ENCODE data around the gene ZSCAN26. TPM values are rescaled to one million over a fixed set of nuclear protein-coding genes. Genes with fewer than 3 reads are reported as not detected.
A peak's percentile ranks its signal among the peaks of the same experiment; 100 is the strongest.

ZSCAN26 gene
- total RNA-seq, 4 donors from 2014 or later, result 8.3 to 20.7 (median 11.0) TPM

DNA sequence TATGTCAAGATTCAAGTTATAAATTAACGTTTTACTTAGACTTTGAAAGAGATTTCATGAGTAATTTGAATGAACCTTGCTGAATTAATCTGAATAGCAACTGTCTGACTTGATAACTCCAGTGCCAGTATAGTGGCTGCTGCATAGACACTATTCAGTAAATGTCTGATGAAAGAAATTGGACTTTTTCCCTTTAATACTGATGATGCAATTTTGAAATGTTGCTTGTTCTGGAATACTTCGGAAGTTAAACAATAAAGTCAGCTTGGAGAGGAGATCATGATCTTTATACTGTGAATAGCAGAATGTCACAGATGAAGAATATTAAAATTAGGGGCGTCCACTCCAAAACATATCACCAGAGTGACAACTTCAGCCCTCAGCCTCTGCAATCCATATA is 10.8 kb downstream of the ZSCAN26 start:
- intact Hi-C loops (cut with DNase I; ENCODE audit: low total_unique reads), result no loop called here
- no peak for TF ChIP-seq POLR2A (IDR thresholded peaks at IDR 0.05)
- TF ChIP-seq, protein P1, sequence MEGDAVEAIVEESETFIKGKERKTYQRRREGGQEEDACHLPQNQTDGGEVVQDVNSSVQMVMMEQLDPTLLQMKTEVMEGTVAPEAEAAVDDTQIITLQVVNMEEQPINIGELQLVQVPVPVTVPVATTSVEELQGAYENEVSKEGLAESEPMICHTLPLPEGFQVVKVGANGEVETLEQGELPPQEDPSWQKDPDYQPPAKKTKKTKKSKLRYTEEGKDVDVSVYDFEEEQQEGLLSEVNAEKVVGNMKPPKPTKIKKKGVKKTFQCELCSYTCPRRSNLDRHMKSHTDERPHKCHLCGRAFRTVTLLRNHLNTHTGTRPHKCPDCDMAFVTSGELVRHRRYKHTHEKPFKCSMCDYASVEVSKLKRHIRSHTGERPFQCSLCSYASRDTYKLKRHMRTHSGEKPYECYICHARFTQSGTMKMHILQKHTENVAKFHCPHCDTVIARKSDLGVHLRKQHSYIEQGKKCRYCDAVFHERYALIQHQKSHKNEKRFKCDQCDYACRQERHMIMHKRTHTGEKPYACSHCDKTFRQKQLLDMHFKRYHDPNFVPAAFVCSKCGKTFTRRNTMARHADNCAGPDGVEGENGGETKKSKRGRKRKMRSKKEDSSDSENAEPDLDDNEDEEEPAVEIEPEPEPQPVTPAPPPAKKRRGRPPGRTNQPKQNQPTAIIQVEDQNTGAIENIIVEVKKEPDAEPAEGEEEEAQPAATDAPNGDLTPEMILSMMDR (IDR thresholded peaks at IDR 0.05), result no peak
- WGBS, 2 donors, result 71 to 82% methylated on average over 3 of the region's 3 CpGs
- no peak overlapping the region for H3K4me3 ChIP-seq (ENCODE audit: low read depth, poor library complexity, severe bottlenecking)
- no peak for DNase-seq (ENCODE audit: low spot score in 2 of 2)

GRCh38 chr6:28280595-28281287 is 13.8 kb downstream of the ZSCAN26 start:
- DNase-seq (ENCODE audit: low spot score in 2 of 2), result no peak
- intact Hi-C loops (cut with DNase I; ENCODE audit: low total_unique reads), result no loop called here
- no peak overlapping the region for H3K4me3 ChIP-seq (ENCODE audit: low read depth, poor library complexity, severe bottlenecking)
- WGBS, 2 donors, result 45 to 46% methylated on average over 3 of the region's 3 CpGs
- TF ChIP-seq, protein P1 (IDR thresholded peaks at IDR 0.05), result no peak
- no peak for TF ChIP-seq POLR2A (IDR thresholded peaks at IDR 0.05)

- peak; percentile 18 to 92 for DNase-seq (ENCODE audit: low spot score in 2 of 2)
These were observed 14.5 kb downstream of the ZSCAN26 start, which contains the start of gene PGBD1 for GRCh38 chr6:28281288-28282064. Gene PGBD1, plus strand, starts transcription at chr6:28281572. Its CDS starts 2,242 bp downstream, at chr6:28283814.

GRCh38 chr6:28282926-28283325 is 16.0 kb downstream of the ZSCAN26 start:
- no peak overlapping the region for H3K4me3 ChIP-seq (ENCODE audit: low read depth, poor library complexity, severe bottlenecking)
- intact Hi-C loops (cut with DNase I; ENCODE audit: low total_unique reads), result no loop called here
- no peak for DNase-seq (ENCODE audit: low spot score in 2 of 2)
- TF ChIP-seq, protein P1 (IDR thresholded peaks at IDR 0.05), result no peak
- TF ChIP-seq POLR2A (IDR thresholded peaks at IDR 0.05), result no peak
- WGBS, 2 donors, result 95 to 98% methylated on average over 2 of the region's 2 CpGs

More at GRCh38 chr6:28281288-28282064, 14.5 kb downstream of the ZSCAN26 start, which contains the start of gene PGBD1:
- 0 to 1% methylated on average over 28 to 35 of the region's 50 CpGs for WGBS, 2 donors
- TF ChIP-seq, protein P1 (IDR thresholded peaks at IDR 0.05), result no peak
- TF ChIP-seq POLR2A (IDR thresholded peaks at IDR 0.05), result no peak
- intact Hi-C loops (cut with DNase I; ENCODE audit: low total_unique reads), result no loop called here
- peak within 1 kb of the TSS; percentile 35 for H3K4me3 ChIP-seq (ENCODE audit: low read depth, poor library complexity, severe bottlenecking)

DNA sequence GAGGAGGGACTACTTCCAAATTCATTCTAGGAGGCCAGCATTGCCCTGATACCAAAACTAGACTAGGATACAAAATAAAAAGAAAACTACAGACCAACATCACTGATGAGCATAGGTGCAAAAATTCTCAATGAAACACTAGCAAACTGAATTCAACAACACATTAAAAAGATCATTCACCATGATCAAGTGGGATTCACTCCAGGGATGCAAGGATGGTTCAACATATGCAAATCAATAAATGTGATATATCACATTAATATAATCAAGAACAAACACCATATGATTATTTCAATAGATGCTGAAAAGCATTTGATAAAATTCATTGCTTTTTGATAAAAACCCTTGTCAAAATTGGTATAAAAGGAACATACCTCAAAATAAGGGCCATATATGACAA is 24.6 kb downstream of the ZSCAN26 start:
- no peak overlapping the region for H3K4me3 ChIP-seq (ENCODE audit: low read depth, poor library complexity, severe bottlenecking)
- no peak for DNase-seq (ENCODE audit: low spot score in 2 of 2)
- intact Hi-C loops (cut with DNase I; ENCODE audit: low total_unique reads), result no loop called here
- no peak for TF ChIP-seq POLR2A (IDR thresholded peaks at IDR 0.05)
- TF ChIP-seq, protein P1 (IDR thresholded peaks at IDR 0.05), result no peak

Data from lower leg skin (tissue), 4 donors.